ENCODE results near the gene ZP3.
"Not testable (repeated sequence)": the region's sequence is repeated elsewhere in the genome, so short reads cannot be mapped to it uniquely, and the experiment has no call there.

Gene ZP3

GRCh38 chr7:76487969-76488368 is 63.2 kb downstream of the ZP3 start:
- not testable (repeated sequence) for DNase-seq
